Gastroesophageal sphincter (tissue), 3 donors: ENCODE measurements around the gene CDKAL1.

Source experiments
- POLR2A ChIP-seq, 2 donors: fragments of 450-650 bp; IDR thresholded peaks; one replicate each; pipeline ENCODE4 v1.6.1; 2017; ENCODE audit warnings: antibody characterized with exemption in 2 of 2, mild to moderate bottlenecking in 2 of 2, moderate library complexity in 1 of 2
- TF ChIP-seq, protein P1 (sequence below), 4 experiments: fragments of 200-600 bp in 2 of 4; fragments of 450-650 bp in 2 of 4; sonication (generic) in 1 of 4; IDR thresholded peaks; one replicate each; pipeline ENCODE4 v1.5.1; 2017 to 2019; ENCODE audit warnings: antibody characterized with exemption in 4 of 4, mild to moderate bottlenecking in 2 of 4, moderate library complexity in 2 of 4

DNA sequence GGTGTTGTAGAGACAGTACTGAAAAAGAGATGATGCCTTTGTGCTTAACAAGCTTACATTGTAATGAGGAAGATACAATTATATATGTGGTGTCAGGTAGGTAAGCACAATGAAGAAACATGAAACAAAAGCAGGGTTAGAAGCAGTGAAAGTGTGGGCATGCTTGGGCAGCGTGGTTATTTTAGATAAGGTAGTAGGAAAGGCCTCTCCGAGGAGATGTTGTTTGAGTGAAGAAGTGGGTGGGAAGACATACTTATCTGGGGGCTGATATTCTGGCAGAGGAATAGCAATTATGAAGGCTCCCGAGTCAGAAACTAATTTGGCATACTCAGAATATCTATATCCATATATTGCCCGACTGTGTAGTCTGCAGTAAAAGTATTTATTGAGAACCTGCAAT is 4.7 kb downstream of the CDKAL1 start:
- TF ChIP-seq, protein P1, sequence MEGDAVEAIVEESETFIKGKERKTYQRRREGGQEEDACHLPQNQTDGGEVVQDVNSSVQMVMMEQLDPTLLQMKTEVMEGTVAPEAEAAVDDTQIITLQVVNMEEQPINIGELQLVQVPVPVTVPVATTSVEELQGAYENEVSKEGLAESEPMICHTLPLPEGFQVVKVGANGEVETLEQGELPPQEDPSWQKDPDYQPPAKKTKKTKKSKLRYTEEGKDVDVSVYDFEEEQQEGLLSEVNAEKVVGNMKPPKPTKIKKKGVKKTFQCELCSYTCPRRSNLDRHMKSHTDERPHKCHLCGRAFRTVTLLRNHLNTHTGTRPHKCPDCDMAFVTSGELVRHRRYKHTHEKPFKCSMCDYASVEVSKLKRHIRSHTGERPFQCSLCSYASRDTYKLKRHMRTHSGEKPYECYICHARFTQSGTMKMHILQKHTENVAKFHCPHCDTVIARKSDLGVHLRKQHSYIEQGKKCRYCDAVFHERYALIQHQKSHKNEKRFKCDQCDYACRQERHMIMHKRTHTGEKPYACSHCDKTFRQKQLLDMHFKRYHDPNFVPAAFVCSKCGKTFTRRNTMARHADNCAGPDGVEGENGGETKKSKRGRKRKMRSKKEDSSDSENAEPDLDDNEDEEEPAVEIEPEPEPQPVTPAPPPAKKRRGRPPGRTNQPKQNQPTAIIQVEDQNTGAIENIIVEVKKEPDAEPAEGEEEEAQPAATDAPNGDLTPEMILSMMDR (IDR thresholded peaks at IDR 0.05): no peak
- no peak for TF ChIP-seq POLR2A (IDR thresholded peaks at IDR 0.05)
